HG03571 (cell line): ENCODE results near the gene PPM1D.
"Not testable (repeated sequence)": the region's sequence is repeated elsewhere in the genome, so short reads cannot be mapped to it uniquely, and the experiment has no call there.

Experiments used
- ATAC-seq: cut with Tn5 transposase; IDR thresholded peaks from one replicate; pipeline ENCODE4 v1.9.1; 2021; ENCODE audit not compliant: unreplicated experiment

Gene PPM1D

GRCh38 chr17:60664022-60664421 is 64.0 kb downstream of the PPM1D start:
- ATAC-seq, result no peak

GRCh38 chr17:60665602-60666001 is 65.6 kb downstream of the PPM1D start:
- no peak for ATAC-seq

- not testable (repeated sequence) for ATAC-seq
These were observed 68.7 kb downstream of the PPM1D start for GRCh38 chr17:60668741-60669140.

GRCh38 chr17:60671482-60671881 is 71.5 kb downstream of the PPM1D start:
- ATAC-seq, result no peak

GRCh38 chr17:60674637-60675036 is 74.6 kb downstream of the PPM1D start:
- not testable (repeated sequence) for ATAC-seq

- no peak for ATAC-seq
These were observed 76.0 kb downstream of the PPM1D start for GRCh38 chr17:60675997-60676396.

- no peak for ATAC-seq
These were observed 76.8 kb downstream of the PPM1D start for GRCh38 chr17:60676758-60677307.

- peak; percentile 98 for ATAC-seq
These were observed 77.5 kb downstream of the PPM1D start, which contains the start of gene BCAS3 for GRCh38 chr17:60677308-60678117. BCAS3 (plus strand) TSS chr17:60677851.

GRCh38 chr17:60678118-60678444 is 78.1 kb downstream of the PPM1D start:
- ATAC-seq, result no peak

- ATAC-seq, result no peak
These were observed 79.3 kb downstream of the PPM1D start for GRCh38 chr17:60679287-60679686.

- no peak for ATAC-seq
These were observed 80.8 kb downstream of the PPM1D start for GRCh38 chr17:60680754-60681153.

GRCh38 chr17:60685437-60685836 is 85.4 kb downstream of the PPM1D start:
- ATAC-seq, result no peak

GRCh38 chr17:60695960-60696359 is 96.0 kb downstream of the PPM1D start:
- no peak for ATAC-seq

- no peak for ATAC-seq
These were observed 99.1 kb downstream of the PPM1D start for GRCh38 chr17:60699090-60699489.

- no peak for ATAC-seq
These were observed 104.2 kb downstream of the PPM1D start for GRCh38 chr17:60704170-60704569.

- no peak for ATAC-seq
These were observed 112.7 kb downstream of the PPM1D start for GRCh38 chr17:60712675-60713074.

GRCh38 chr17:60713608-60714007 is 113.6 kb downstream of the PPM1D start:
- ATAC-seq, result no peak
